ENCODE data around the gene GPR153. TPM values are rescaled to one million over a fixed set of nuclear protein-coding genes. Genes with fewer than 3 reads are reported as not detected.
"Not testable (repeated sequence)": the region's sequence is repeated elsewhere in the genome, so short reads cannot be mapped to it uniquely, and the experiment has no call there.

Gene GPR153
- total and polyA plus RNA-seq, 2 donors (not counting 1 experiment from before 2014, with no cell fraction given), result 0.04 to 0.20 TPM

- Mint-ChIP-seq H3K4me1 (no peaks in the 10 kb centered on the region), H3K9me3 (ENCODE audit: insufficient read depth) (no peaks in the 10 kb centered on the region), H3K4me3 (no peak overlapping the region), H3K27ac (no peak overlapping the region), H3K27me3 (no peaks in the 10 kb centered on the region)
- ATAC-seq (ENCODE audit: low read depth) (no peak), DNase-seq (no peak)
- Histone ChIP-seq H4K20me1 (ENCODE audit: control insufficient read depth, insufficient read depth, low read length, poor library complexity, severe bottlenecking) (no peaks in the 10 kb centered on the region), H3K4me1 (ENCODE audit: control insufficient read depth in 2 of 2, insufficient read depth in 2 of 2, low read length in 2 of 2) (no peaks in the 10 kb centered on the region), H3K9ac (ENCODE audit: low read length) (no peak overlapping the region), H3K4me3 (ENCODE audit: control extremely low read depth in 1 of 5, extremely low read depth in 1 of 5, insufficient read depth in 1 of 5, low read depth in 2 of 5, low read length in 4 of 5) (no peak overlapping the region), H3K4me2 (replicated peaks; ENCODE audit: low read depth, low read length, poor library complexity, severe bottlenecking) (no peak overlapping the region), H3K36me3 (replicated peaks in 1 of 2; ENCODE audit: control extremely low read depth in 1 of 2, control insufficient read depth in 1 of 2, extremely low read depth in 1 of 2, insufficient read depth in 2 of 2, low read length in 1 of 2) (no peaks in the 10 kb centered on the region), H3K27me3 (replicated peaks in 1 of 4; ENCODE audit: control extremely low read depth in 1 of 4, control insufficient read depth in 3 of 4, insufficient read depth in 4 of 4, low read length in 3 of 4) (no peaks in the 10 kb centered on the region), H3K27ac (ENCODE audit: low read length in 2 of 2) (no peak overlapping the region), H3K79me2 (ENCODE audit: control insufficient read depth, insufficient read depth, low read length) (no peaks in the 10 kb centered on the region), H2AFZ (ENCODE audit: insufficient read depth, low read depth, low read length, poor library complexity, severe bottlenecking) (no peak overlapping the region), H3K9me3 (ENCODE audit: control extremely low read depth in 1 of 3, control insufficient read depth in 2 of 3, insufficient read depth in 1 of 3, low read length in 2 of 3) (peaks cover 0 to 15% (median 0%) of the 10 kb centered on the region in 3 donors)
- ChIA-PET CTCF (no interaction called here), POLR2A (no interaction called here)
- TF ChIP-seq CTCF (IDR thresholded peaks at IDR 0.05) (no peak), EZH2 (IDR thresholded peaks at IDR 0.05; ENCODE audit: borderline replicate concordance, insufficient read depth, low read depth, low read length, poor library complexity, severe bottlenecking) (no peak)
- intact Hi-C loops (cut with micrococcal nuclease), result no loop called here
- WGBS (ENCODE audit: insufficient coverage), result 100% methylated on average over 1 of the region's 7 CpGs
Observed at GRCh38 chr1:6309564-6309963, 48.7 kb upstream of the GPR153 start.

- H3K9me3 ChIP-seq (ENCODE audit: control extremely low read depth in 1 of 3, control insufficient read depth in 2 of 3, insufficient read depth in 1 of 3, low read length in 2 of 3), result peaks cover 0 to 15% (median 0%) of the 10 kb centered on the region in 3 donors
- H3K79me2 ChIP-seq (ENCODE audit: control insufficient read depth, insufficient read depth, low read length), result no peaks in the 10 kb centered on the region
- no peaks in the 10 kb centered on the region for H3K4me1 ChIP-seq (ENCODE audit: control insufficient read depth in 2 of 2, insufficient read depth in 2 of 2, low read length in 2 of 2)
- no peaks in the 10 kb centered on the region for H4K20me1 ChIP-seq (ENCODE audit: control insufficient read depth, insufficient read depth, low read length, poor library complexity, severe bottlenecking)
- Mint-ChIP-seq H3K27me3 (no peaks in the 10 kb centered on the region), H3K9me3 (ENCODE audit: insufficient read depth) (no peaks in the 10 kb centered on the region), H3K27ac (no peak overlapping the region), H3K4me3 (no peak overlapping the region), H3K4me1 (no peaks in the 10 kb centered on the region)
- H3K36me3 ChIP-seq (replicated peaks in 1 of 2; ENCODE audit: control extremely low read depth in 1 of 2, control insufficient read depth in 1 of 2, extremely low read depth in 1 of 2, insufficient read depth in 2 of 2, low read length in 1 of 2), result no peaks in the 10 kb centered on the region
- no peaks in the 10 kb centered on the region for H3K27me3 ChIP-seq (replicated peaks in 1 of 4; ENCODE audit: control extremely low read depth in 1 of 4, control insufficient read depth in 3 of 4, insufficient read depth in 4 of 4, low read length in 3 of 4)
- CTCF ChIA-PET, result no interaction called here
- no peak overlapping the region for H3K27ac ChIP-seq (ENCODE audit: low read length in 2 of 2)
- WGBS (ENCODE audit: insufficient coverage), result 97% methylated on average over 7 of the region's 13 CpGs
- H3K4me3 ChIP-seq (ENCODE audit: control extremely low read depth in 1 of 5, extremely low read depth in 1 of 5, insufficient read depth in 1 of 5, low read depth in 2 of 5, low read length in 4 of 5), result no peak overlapping the region
- TF ChIP-seq CTCF (IDR thresholded peaks at IDR 0.05), result no peak
- TF ChIP-seq EZH2 (IDR thresholded peaks at IDR 0.05; ENCODE audit: borderline replicate concordance, insufficient read depth, low read depth, low read length, poor library complexity, severe bottlenecking), result no peak
- DNase-seq, result no peak
- intact Hi-C loops (cut with micrococcal nuclease), result no loop called here
- no peak overlapping the region for H2AFZ ChIP-seq (ENCODE audit: insufficient read depth, low read depth, low read length, poor library complexity, severe bottlenecking)
- ATAC-seq (ENCODE audit: low read depth), result no peak
- POLR2A ChIA-PET, result no interaction called here
- H3K9ac ChIP-seq (ENCODE audit: low read length), result no peak overlapping the region
- H3K4me2 ChIP-seq (replicated peaks; ENCODE audit: low read depth, low read length, poor library complexity, severe bottlenecking), result no peak overlapping the region
Observed at GRCh38 chr1:6308449-6308848, 47.6 kb upstream of the GPR153 start.

GRCh38 chr1:6307682-6308081 is 46.8 kb upstream of the GPR153 start:
- CTCF ChIA-PET; DNase-seq; H3K4me3 Mint-ChIP-seq; H3K4me1 ChIP-seq (ENCODE audit: control insufficient read depth in 2 of 2, insufficient read depth in 2 of 2, low read length in 2 of 2); intact Hi-C loops (cut with micrococcal nuclease); H3K27ac ChIP-seq (ENCODE audit: low read length in 2 of 2); H3K27me3 ChIP-seq (replicated peaks in 1 of 4; ENCODE audit: control extremely low read depth in 1 of 4, control insufficient read depth in 3 of 4, insufficient read depth in 4 of 4, low read length in 3 of 4); H3K9ac ChIP-seq (ENCODE audit: low read length); H3K4me2 ChIP-seq (replicated peaks; ENCODE audit: low read depth, low read length, poor library complexity, severe bottlenecking); H4K20me1 ChIP-seq (ENCODE audit: control insufficient read depth, insufficient read depth, low read length, poor library complexity, severe bottlenecking); ATAC-seq (ENCODE audit: low read depth); H3K79me2 ChIP-seq (ENCODE audit: control insufficient read depth, insufficient read depth, low read length); POLR2A ChIA-PET; H3K4me1 Mint-ChIP-seq; H3K27ac Mint-ChIP-seq; H3K27me3 Mint-ChIP-seq; H3K36me3 ChIP-seq (replicated peaks in 1 of 2; ENCODE audit: control extremely low read depth in 1 of 2, control insufficient read depth in 1 of 2, extremely low read depth in 1 of 2, insufficient read depth in 2 of 2, low read length in 1 of 2); H3K9me3 Mint-ChIP-seq (ENCODE audit: insufficient read depth); H2AFZ ChIP-seq (ENCODE audit: insufficient read depth, low read depth, low read length, poor library complexity, severe bottlenecking); H3K4me3 ChIP-seq (ENCODE audit: control extremely low read depth in 1 of 5, extremely low read depth in 1 of 5, insufficient read depth in 1 of 5, low read depth in 2 of 5, low read length in 4 of 5): not testable (repeated sequence)
- 83% methylated on average over 7 of the region's 7 CpGs for WGBS (ENCODE audit: insufficient coverage)
- H3K9me3 ChIP-seq (ENCODE audit: control extremely low read depth in 1 of 3, control insufficient read depth in 2 of 3, insufficient read depth in 1 of 3, low read length in 2 of 3), result peaks cover 0 to 15% (median 0%) of the 10 kb centered on the region in 3 donors
